BLaER1 (cell line): ENCODE results near the gene ZNF319.

Experiments used
- H3K27ac ChIP-seq: shearing (Covaris generic); formaldehyde crosslinking; 2 replicates; pipeline ENCODE4 v1.8.1; 2022
- H3K27me3 ChIP-seq: shearing (Covaris generic); formaldehyde crosslinking; 2 replicates; pipeline ENCODE4 v1.8.1; 2022
- H3K36me3 ChIP-seq: shearing (Covaris generic); formaldehyde crosslinking; 2 replicates; pipeline ENCODE4 v1.8.1; 2022
- H3K4me1 ChIP-seq: shearing (Covaris generic); formaldehyde crosslinking; 2 replicates; pipeline ENCODE4 v1.8.1; 2022
- H3K4me2 ChIP-seq: shearing (Covaris generic); formaldehyde crosslinking; 2 replicates; pipeline ENCODE4 v1.8.1; 2022
- H3K4me3 ChIP-seq: shearing (Covaris generic); formaldehyde crosslinking; 2 replicates; pipeline ENCODE4 v1.8.1; 2022
- H3K9ac ChIP-seq: shearing (Covaris generic); formaldehyde crosslinking; 2 replicates; pipeline ENCODE4 v1.8.1; 2022
- H3K9me3 ChIP-seq: shearing (Covaris generic); formaldehyde crosslinking; 2 replicates; pipeline ENCODE4 v1.8.1; 2022
- H4K20me1 ChIP-seq: shearing (Covaris generic); formaldehyde crosslinking; 2 replicates; pipeline ENCODE4 v1.8.1; 2022
- Cebpa-rat ChIP-seq: shearing (Covaris generic); IDR thresholded peaks from 2 replicates; pipeline ENCODE4 v1.8.1; 2022

Gene ZNF319

GRCh38 chr16:58043571-58044155, 43.2 kb upstream of the ZNF319 start:
- Histone ChIP-seq H3K9ac (no peak overlapping the region), H4K20me1 (no peaks in the 10 kb centered on the region), H3K27me3 (no peaks in the 10 kb centered on the region), H3K36me3 (no peaks in the 10 kb centered on the region), H3K9me3 (no peaks in the 10 kb centered on the region), H3K4me2 (no peak overlapping the region), H3K4me1 (peaks cover 24% of the 10 kb centered on the region), H3K4me3 (no peak overlapping the region), H3K27ac (no peak overlapping the region)
- no peak for TF ChIP-seq Cebpa-rat

GRCh38 chr16:58042886-58043515, 42.5 kb upstream of the ZNF319 start:
- H3K9me3 ChIP-seq = no peaks in the 10 kb centered on the region
- H3K4me1 ChIP-seq = peaks cover 30% of the 10 kb centered on the region
- no peak overlapping the region for H3K4me2 ChIP-seq
- no peaks in the 10 kb centered on the region for H3K27me3 ChIP-seq
- H3K4me3 ChIP-seq = no peak overlapping the region
- no peak overlapping the region for H3K27ac ChIP-seq
- TF ChIP-seq Cebpa-rat = no peak
- H3K9ac ChIP-seq = no peak overlapping the region
- H3K36me3 ChIP-seq = no peaks in the 10 kb centered on the region
- no peaks in the 10 kb centered on the region for H4K20me1 ChIP-seq

- H3K9ac ChIP-seq = no peak overlapping the region
- no peak overlapping the region for H3K4me3 ChIP-seq
- no peaks in the 10 kb centered on the region for H3K36me3 ChIP-seq
- H3K27me3 ChIP-seq = no peaks in the 10 kb centered on the region
- no peak for TF ChIP-seq Cebpa-rat
- H3K4me1 ChIP-seq = peaks cover 30% of the 10 kb centered on the region
- no peaks in the 10 kb centered on the region for H3K9me3 ChIP-seq
- H3K27ac ChIP-seq = no peak overlapping the region
- H3K4me2 ChIP-seq = no peak overlapping the region
- H4K20me1 ChIP-seq = no peaks in the 10 kb centered on the region
Observed at GRCh38 chr16:58042001-58042885, 41.8 kb upstream of the ZNF319 start.

GRCh38 chr16:58041628-58041955, 41.1 kb upstream of the ZNF319 start:
- H3K4me3 ChIP-seq = no peak overlapping the region
- peaks cover 29% of the 10 kb centered on the region for H3K4me1 ChIP-seq
- no peaks in the 10 kb centered on the region for H3K9me3 ChIP-seq
- H3K36me3 ChIP-seq = no peaks in the 10 kb centered on the region
- H4K20me1 ChIP-seq = no peaks in the 10 kb centered on the region
- no peaks in the 10 kb centered on the region for H3K27me3 ChIP-seq
- no peak overlapping the region for H3K4me2 ChIP-seq
- H3K9ac ChIP-seq = no peak overlapping the region
- H3K27ac ChIP-seq = no peak overlapping the region
- TF ChIP-seq Cebpa-rat = no peak

GRCh38 chr16:58040945-58041627, 40.6 kb upstream of the ZNF319 start:
- no peaks in the 10 kb centered on the region for H3K9me3 ChIP-seq
- H3K4me1 ChIP-seq = peaks cover 24% of the 10 kb centered on the region
- H3K4me2 ChIP-seq = peak overlapping the region; percentile 45
- H4K20me1 ChIP-seq = no peaks in the 10 kb centered on the region
- no peak for TF ChIP-seq Cebpa-rat
- H3K27me3 ChIP-seq = no peaks in the 10 kb centered on the region
- H3K4me3 ChIP-seq = no peak overlapping the region
- H3K36me3 ChIP-seq = no peaks in the 10 kb centered on the region
- no peak overlapping the region for H3K9ac ChIP-seq
- no peak overlapping the region for H3K27ac ChIP-seq

DNA sequence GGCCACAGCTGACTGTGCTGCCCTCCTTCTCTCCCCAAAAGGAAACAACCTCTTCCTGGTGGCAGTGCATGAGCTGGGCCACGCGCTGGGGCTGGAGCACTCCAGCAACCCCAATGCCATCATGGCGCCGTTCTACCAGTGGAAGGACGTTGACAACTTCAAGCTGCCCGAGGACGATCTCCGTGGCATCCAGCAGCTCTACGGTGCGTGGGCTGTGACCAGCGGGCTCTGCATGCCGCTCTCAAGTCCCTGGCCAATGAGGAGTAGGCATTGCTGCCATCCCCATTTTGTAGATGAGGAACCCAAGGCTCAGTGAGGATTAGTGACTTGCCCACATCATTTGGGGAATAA, 40.0 kb upstream of the ZNF319 start:
- no peak for TF ChIP-seq Cebpa-rat
- no peak overlapping the region for H3K4me3 ChIP-seq
- H3K27me3 ChIP-seq = no peaks in the 10 kb centered on the region
- H3K4me2 ChIP-seq = peak overlapping the region; percentile 45
- no peaks in the 10 kb centered on the region for H3K9me3 ChIP-seq
- H3K27ac ChIP-seq = no peak overlapping the region
- H3K9ac ChIP-seq = no peak overlapping the region
- H4K20me1 ChIP-seq = no peaks in the 10 kb centered on the region
- no peaks in the 10 kb centered on the region for H3K36me3 ChIP-seq
- H3K4me1 ChIP-seq = peaks cover 28% of the 10 kb centered on the region

- Histone ChIP-seq H3K4me2 (peak overlapping the region; percentile 45; the same call in 1 of the 2 replicates), H3K4me3 (no peak overlapping the region), H3K36me3 (no peaks in the 10 kb centered on the region), H3K27ac (no peak overlapping the region), H3K27me3 (no peaks in the 10 kb centered on the region), H3K9ac (no peak overlapping the region), H3K4me1 (peaks cover 33% of the 10 kb centered on the region), H4K20me1 (no peaks in the 10 kb centered on the region), H3K9me3 (no peaks in the 10 kb centered on the region)
- TF ChIP-seq Cebpa-rat = no peak
Observed at GRCh38 chr16:58039829-58040495, 39.5 kb upstream of the ZNF319 start.

DNA sequence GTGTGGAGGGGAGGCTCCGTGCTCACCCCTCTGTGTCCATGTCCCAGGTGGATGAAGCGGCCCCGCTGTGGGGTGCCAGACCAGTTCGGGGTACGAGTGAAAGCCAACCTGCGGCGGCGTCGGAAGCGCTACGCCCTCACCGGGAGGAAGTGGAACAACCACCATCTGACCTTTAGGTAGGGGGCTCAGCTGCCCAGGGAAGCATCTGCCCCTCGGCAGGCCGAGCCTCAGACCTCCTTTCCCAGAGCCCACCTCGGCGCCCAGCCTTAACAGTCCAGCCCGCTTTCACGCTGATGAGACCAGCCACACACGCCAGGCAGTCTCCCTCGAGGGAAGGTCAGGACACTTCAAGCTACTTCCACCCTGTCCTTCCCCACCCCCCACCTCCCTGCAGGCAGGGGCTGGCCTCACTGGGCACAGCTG, 37.8 kb upstream of the ZNF319 start:
- Histone ChIP-seq H3K27ac (no peak overlapping the region), H3K4me3 (no peak overlapping the region), H3K4me1 (peaks cover 49% of the 10 kb centered on the region), H3K4me2 (no peak overlapping the region), H3K9me3 (no peaks in the 10 kb centered on the region), H3K36me3 (no peaks in the 10 kb centered on the region), H3K9ac (no peak overlapping the region), H4K20me1 (no peaks in the 10 kb centered on the region), H3K27me3 (no peaks in the 10 kb centered on the region)
- no peak for TF ChIP-seq Cebpa-rat

- Histone ChIP-seq H3K27ac (no peak overlapping the region), H3K9ac (no peak overlapping the region), H4K20me1 (no peaks in the 10 kb centered on the region), H3K4me2 (no peak overlapping the region), H3K36me3 (no peaks in the 10 kb centered on the region), H3K4me3 (no peak overlapping the region), H3K9me3 (no peaks in the 10 kb centered on the region), H3K27me3 (no peaks in the 10 kb centered on the region), H3K4me1 (peaks cover 51% of the 10 kb centered on the region)
- no peak for TF ChIP-seq Cebpa-rat
Observed at GRCh38 chr16:58037365-58038057, 37.0 kb upstream of the ZNF319 start.
